Hepatocyte (in vitro differentiated cells): ENCODE results near the gene MRPL45. TPM values are rescaled to one million over a fixed set of nuclear protein-coding genes. Genes with fewer than 3 reads are reported as not detected.

ENCODE experiments used
- DNase-seq: peaks from one replicate; pipeline ENCODE4 v3.0.0-alpha.2; 2016; ENCODE audit warnings: low spot score
- H2AFZ ChIP-seq: fragments of 200-600 bp; sonication (generic); 2 replicates; pipeline ENCODE4 v1.6.0; 2016; ENCODE audit warnings: antibody characterized with exemption, mild to moderate bottlenecking
- H3K27ac ChIP-seq: fragments of 200-600 bp; sonication (generic); 2 replicates; pipeline ENCODE4 v1.5.1; 2016; ENCODE audit warnings: mild to moderate bottlenecking
- H3K27me3 ChIP-seq: fragments of 200-600 bp; sonication (generic); 2 replicates; pipeline ENCODE4 v1.6.1; 2016
- H3K36me3 ChIP-seq: fragments of 200-600 bp; sonication (generic); replicated peaks from 2 replicates; pipeline ENCODE4 v1.5.1; 2016; ENCODE audit warnings: low read depth; ENCODE audit not compliant: insufficient read depth
- H3K4me1 ChIP-seq: fragments of 200-600 bp; sonication (generic); 2 replicates; pipeline ENCODE4 v1.5.1; 2016; ENCODE audit warnings: mild to moderate bottlenecking, moderate library complexity; ENCODE audit not compliant: insufficient read depth
- H3K4me2 ChIP-seq: fragments of 200-600 bp; sonication (generic); 2 replicates; pipeline ENCODE4 v1.6.0; 2016
- H3K4me3 ChIP-seq: fragments of 200-600 bp; sonication (generic); 2 replicates; pipeline ENCODE4 v1.5.1; 2016; ENCODE audit warnings: mild to moderate bottlenecking
- H3K79me2 ChIP-seq: fragments of 200-600 bp; sonication (generic); 2 replicates; pipeline ENCODE4 v1.6.0; 2017; ENCODE audit warnings: mild to moderate bottlenecking
- H3K9me2 ChIP-seq: fragments of 200-600 bp; sonication (generic); replicated peaks from 2 replicates; pipeline ENCODE4 v1.6.0; 2017; ENCODE audit warnings: mild to moderate bottlenecking; ENCODE audit not compliant: insufficient read depth
- H3K9me3 ChIP-seq: fragments of 200-600 bp; sonication (generic); 2 replicates; pipeline ENCODE4 v1.5.1; 2016; ENCODE audit warnings: low read depth, mild to moderate bottlenecking
- H4K20me1 ChIP-seq: fragments of 200-600 bp; sonication (generic); 2 replicates; pipeline ENCODE4 v1.6.0; 2016; ENCODE audit warnings: mild to moderate bottlenecking; ENCODE audit not compliant: insufficient read depth, poor library complexity, severe bottlenecking
- CTCF ChIP-seq: fragments of 200-600 bp; sonication (generic); IDR thresholded peaks from 2 replicates; pipeline ENCODE4 v1.5.1; 2016; ENCODE audit warnings: antibody characterized with exemption, mild to moderate bottlenecking; ENCODE audit not compliant: poor library complexity
- EZH2 ChIP-seq: fragments of 200-600 bp; sonication (generic); IDR thresholded peaks from 2 replicates; pipeline ENCODE4 v1.6.1; 2016; ENCODE audit warnings: antibody characterized with exemption, mild to moderate bottlenecking, borderline replicate concordance
- EZH2phosphoT487 ChIP-seq: fragments of 200-600 bp; sonication (generic); IDR thresholded peaks from one replicate; pipeline ENCODE4 v1.6.1; 2018; ENCODE audit warnings: antibody characterized with exemption, mild to moderate bottlenecking, low read depth, moderate library complexity; ENCODE audit not compliant: unreplicated experiment, severe bottlenecking
- WGBS: methylation state at CpG from one replicate; pipeline ENCODE4 v1.1.6; 2016; ENCODE audit warnings: low lambda C conversion rate; ENCODE audit errors: missing lambda C conversion rate; 5-methylcytosine and 5-hydroxymethylcytosine counted together
- polyA plus RNA-seq: library from polyadenylated mRNA; unstranded; fragments of >200 nt; fragmentation: Nextera tagmentation; extraction: Ambion mirVana; gene quantifications from 2 replicates; pipeline ENCODE4 v1.2.1, GENCODE V29; 2016
- total RNA-seq: library from RNA; depleted of rRNA; stranded (reverse); fragments of >200 nt; gene quantifications from 2 replicates; pipeline ENCODE4 v1.2.3, GENCODE V29; 2014

Gene MRPL45
- total and polyA plus RNA-seq, 2 experiments from 2014 or later, result 29.4 to 44.9 TPM

DNA sequence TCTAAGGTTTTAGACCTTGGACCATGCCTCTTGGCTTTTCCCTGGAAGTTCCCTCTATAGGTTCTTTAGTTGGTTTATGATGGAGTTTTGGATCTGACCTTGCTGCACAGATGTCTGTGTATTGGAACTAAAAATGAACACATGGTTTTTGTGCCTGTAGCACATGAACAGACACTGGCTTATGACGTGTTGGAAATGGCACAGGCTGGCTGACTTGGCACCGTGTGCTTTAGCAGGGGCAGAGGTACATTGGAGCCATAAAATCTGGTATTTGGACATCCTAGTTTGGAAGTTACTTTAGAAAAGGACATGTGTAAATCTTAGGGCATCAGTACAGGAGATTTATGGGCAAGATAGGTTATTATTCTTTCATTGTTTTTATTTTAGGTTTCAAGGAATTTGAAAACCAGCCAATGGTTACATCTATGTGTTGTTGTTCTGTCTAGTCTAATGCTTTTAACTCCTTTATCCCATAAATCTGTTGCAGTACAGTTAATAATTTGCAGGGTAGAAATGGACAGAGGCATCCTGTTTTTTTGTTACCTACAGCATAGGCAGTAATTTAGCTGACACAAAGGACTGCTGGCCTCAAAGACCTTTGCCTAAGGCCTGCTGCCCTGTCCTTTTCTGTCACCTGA is 60.6 kb downstream of the MRPL45 start:
- 46% methylated on average over 2 of the region's 2 CpGs for WGBS
- Histone ChIP-seq H3K36me3 (no peaks in the 10 kb centered on the region), H3K9me3 (no peaks in the 10 kb centered on the region), H3K9me2 (no peaks in the 10 kb centered on the region), H3K4me1 (peaks cover 44% of the 10 kb centered on the region), H2AFZ (no peak overlapping the region), H3K4me3 (no peak overlapping the region), H3K27ac (peak overlapping the region; percentile 12), H3K79me2 (peaks cover 94% of the 10 kb centered on the region), H3K27me3 (no peaks in the 10 kb centered on the region), H4K20me1 (peaks cover 47% of the 10 kb centered on the region), H3K4me2 (peak overlapping the region; percentile 45)
- TF ChIP-seq EZH2phosphoT487 (no peak), EZH2 (no peak), CTCF (no peak)
- no peak for DNase-seq

- H3K79me2 ChIP-seq, result peaks cover 88% of the 10 kb centered on the region
- peak overlapping the region; percentile 21 for H3K27ac ChIP-seq
- no peaks in the 10 kb centered on the region for H3K9me2 ChIP-seq
- peak overlapping the region; percentile 45 for H3K4me2 ChIP-seq
- peaks cover 36% of the 10 kb centered on the region for H3K4me1 ChIP-seq
- no peak overlapping the region for H2AFZ ChIP-seq
- H3K4me3 ChIP-seq, result no peak overlapping the region
- H4K20me1 ChIP-seq, result peaks cover 35% of the 10 kb centered on the region
- no peak for DNase-seq
- no peaks in the 10 kb centered on the region for H3K36me3 ChIP-seq
- TF ChIP-seq EZH2phosphoT487 (no peak), EZH2 (no peak), CTCF (no peak)
- H3K9me3 ChIP-seq, result no peaks in the 10 kb centered on the region
- 89% methylated on average over 9 of the region's 9 CpGs for WGBS
- no peaks in the 10 kb centered on the region for H3K27me3 ChIP-seq
Measured at GRCh38 chr17:38358586-38359513, 61.9 kb downstream of the MRPL45 start.

DNA sequence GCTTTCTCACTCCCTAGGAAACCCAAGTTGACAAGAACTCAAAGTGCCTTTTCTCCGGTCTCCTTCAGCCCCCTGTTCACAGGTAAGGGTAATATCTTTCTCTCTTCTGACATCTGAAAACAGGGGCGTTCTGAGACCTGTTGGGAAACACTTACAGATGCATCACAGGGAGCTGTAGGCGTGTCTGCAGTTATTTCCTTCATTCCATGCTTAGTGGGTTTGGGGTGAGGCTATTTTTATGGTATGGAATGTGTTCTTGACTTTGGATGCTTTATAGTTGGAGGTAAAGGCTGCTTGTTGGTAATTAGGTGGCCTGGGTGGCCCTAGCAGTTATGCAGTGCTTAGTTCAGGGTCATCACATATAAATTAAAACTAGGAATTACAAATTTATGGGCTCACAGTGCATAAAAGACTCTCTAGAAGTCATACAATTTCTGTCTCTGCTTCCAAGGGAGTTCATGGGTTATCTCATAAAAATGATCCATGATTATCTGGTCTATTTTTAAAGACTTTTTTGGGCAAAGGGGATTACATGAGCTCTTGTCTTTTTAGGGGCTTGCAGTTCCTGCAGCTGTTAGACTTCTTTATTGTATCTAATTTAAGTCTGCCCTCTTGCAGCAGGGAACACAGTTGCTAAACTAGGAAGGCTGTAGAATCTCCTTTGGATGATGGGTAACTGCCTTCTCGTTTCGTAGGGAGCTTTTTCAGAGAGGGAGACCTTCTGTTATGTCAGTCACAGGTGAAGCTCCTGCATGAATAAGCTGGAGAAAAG is 64.9 kb downstream of the MRPL45 start:
- no peak for DNase-seq
- Histone ChIP-seq H3K79me2 (peaks cover 62% of the 10 kb centered on the region), H2AFZ (no peak overlapping the region), H3K4me3 (no peak overlapping the region), H3K9me3 (no peaks in the 10 kb centered on the region), H3K4me2 (no peak overlapping the region), H3K27ac (no peak overlapping the region), H3K27me3 (no peaks in the 10 kb centered on the region), H3K4me1 (peaks cover 27% of the 10 kb centered on the region), H4K20me1 (peaks cover 20% of the 10 kb centered on the region), H3K9me2 (no peaks in the 10 kb centered on the region), H3K36me3 (no peaks in the 10 kb centered on the region)
- TF ChIP-seq EZH2phosphoT487, result no peak
- TF ChIP-seq CTCF, result no peak
- WGBS, result 75% methylated on average over 5 of the region's 5 CpGs
